HCT116 (cell line): ENCODE data around the gene GRIN3B. TPM values are rescaled to one million over a fixed set of nuclear protein-coding genes. Genes with fewer than 3 reads are reported as not detected.

ENCODE experiments used
- ATAC-seq: fragments of 200-7000 bp; cut with Tn5 transposase; 2 replicates; pipeline ENCODE4 v1.9.1; 2020; ENCODE audit warnings: mild to moderate bottlenecking, moderate library complexity
- BruUV-seq: library from RNA; stranded (reverse); fragments of 400-500 nt; replicated peaks from 2 replicates; lab custom pipeline; 2021; lab: Mats Ljungman, UMichigan
- CTCF ChIA-PET: fragments of 300-600 bp; sonication (Branson Sonifier 250); formaldehyde crosslinking; loops from one replicate; lab custom pipeline; 2021; ENCODE audit warnings: antibody characterized with exemption; lab: Charles Lee
- POLR2A ChIA-PET: fragments of 300-600, 350-600 bp; sonication (Branson Sonifier 250); formaldehyde crosslinking; loops from one replicate; lab custom pipeline; 2021; ENCODE audit warnings: antibody characterized with exemption; lab: Charles Lee
- RAD21 ChIA-PET, 2 experiments: fragments of 300-600 bp; sonication (Branson Sonifier 250); formaldehyde crosslinking; loops; one replicate each; lab custom pipeline; 2023; ENCODE audit warnings: low total read pairs in 2 of 2; ENCODE audit not compliant: uncharacterized antibody in 2 of 2, unreplicated experiment in 2 of 2, low non-redundant PET in 1 of 2; lab: Charles Lee
- DNase-seq: peaks from one replicate; pipeline ENCODE4 v3.0.0-alpha.2; 2010; ENCODE audit warnings: low read depth, low spot score
- H2AFZ ChIP-seq: fragments of 200-600 bp; shearing (Covaris generic), sonication (generic); 2 replicates; pipeline ENCODE4 v1.6.1; 2017; ENCODE audit warnings: low read depth, mixed run types, mixed read lengths, antibody characterized with exemption, low read length; ENCODE audit not compliant: poor library complexity, severe bottlenecking
- H3K27ac ChIP-seq: 2 replicates; pipeline ENCODE4 v1.5.1; 2012; ENCODE audit warnings: low read depth, low read length
- H3K27me3 ChIP-seq: fragments of 200-600 bp; sonication (generic); 2 replicates; pipeline ENCODE4 v1.6.1; 2016; ENCODE audit warnings: mixed run types, low read length, mixed read lengths; ENCODE audit not compliant: insufficient read depth
- H3K36me3 ChIP-seq, 2 experiments: fragments of 200-500 bp in 1 of 2; fragments of 200-600 bp in 1 of 2; sonication (Bioruptor generic) in 1 of 2; sonication (generic) in 1 of 2; 2 replicates each; pipeline versions ENCODE4 v1.5.1 to v1.6.1; 2014 to 2016; ENCODE audit warnings: low read length in 2 of 2, inconsistent platforms in 1 of 2, mixed read lengths in 1 of 2, mixed run types in 1 of 2; ENCODE audit not compliant: insufficient read depth in 2 of 2, control insufficient read depth in 1 of 2
- H3K4me1 ChIP-seq, 2 experiments: fragments of 200-600 bp in 1 of 2; sonication (generic) in 1 of 2; 2 replicates each; pipeline versions ENCODE4 v1.5.1 to v1.6.1; 2012 to 2017; ENCODE audit warnings: low read length in 2 of 2, inconsistent platforms in 1 of 2, mild to moderate bottlenecking in 1 of 2, mixed read lengths in 1 of 2, mixed run types in 1 of 2, moderate library complexity in 1 of 2; ENCODE audit not compliant: insufficient read depth in 2 of 2, control insufficient read depth in 1 of 2
- H3K4me2 ChIP-seq: fragments of 200-600 bp; sonication (generic); 2 replicates; pipeline ENCODE4 v1.6.1; 2017; ENCODE audit warnings: mixed run types, low read length, mixed read lengths
- H3K4me3 ChIP-seq, 2 experiments: fragments of 200-600 bp in 1 of 2; sonication (generic) in 1 of 2; replicated peaks in 1 of 2; 2 replicates each; pipeline ENCODE4 v1.5.1; 2011 to 2016; ENCODE audit warnings: low read length in 2 of 2, control low read depth in 1 of 2, low read depth in 1 of 2, mild to moderate bottlenecking in 1 of 2, mixed read lengths in 1 of 2, mixed run types in 1 of 2
- H3K79me2 ChIP-seq: fragments of 200-600 bp; sonication (generic); 2 replicates; pipeline ENCODE4 v1.6.1; 2017; ENCODE audit warnings: mild to moderate bottlenecking, mixed run types, low read length, moderate library complexity, mixed read lengths; ENCODE audit not compliant: insufficient read depth
- H3K9ac ChIP-seq: fragments of 200-600 bp; sonication (generic); 2 replicates; pipeline ENCODE4 v1.6.1; 2016; ENCODE audit warnings: low read length, mixed read lengths
- H3K9me2 ChIP-seq: fragments of 200-600 bp; sonication (generic), shearing (Covaris generic); 2 replicates; pipeline ENCODE4 v1.6.1; 2017; ENCODE audit warnings: mixed run types, mild to moderate bottlenecking, moderate library complexity; ENCODE audit not compliant: insufficient read depth
- H3K9me3 ChIP-seq, 2 experiments: fragments of 200-500 bp in 1 of 2; fragments of 200-600 bp in 1 of 2; sonication (Bioruptor generic) in 1 of 2; sonication (generic) in 1 of 2; 2 replicates each; pipeline ENCODE4 v1.6.1; 2014 to 2017; ENCODE audit warnings: low read length in 2 of 2, mixed read lengths in 2 of 2, inconsistent platforms in 1 of 2, low read depth in 1 of 2, mild to moderate bottlenecking in 1 of 2, mixed run types in 1 of 2, moderate library complexity in 1 of 2; ENCODE audit not compliant: control insufficient read depth in 1 of 2, insufficient read depth in 1 of 2
- H4K20me1 ChIP-seq: fragments of 200-600 bp; sonication (generic), shearing (Covaris generic); 2 replicates; pipeline ENCODE4 v1.6.1; 2017; ENCODE audit warnings: mixed run types, mild to moderate bottlenecking, moderate library complexity; ENCODE audit not compliant: insufficient read depth
- ATF3 ChIP-seq: IDR thresholded peaks from 2 replicates; pipeline ENCODE4 v1.6.1; 2012
- CBX3 ChIP-seq: IDR thresholded peaks from 2 replicates; pipeline ENCODE4 v1.6.1; 2012; ENCODE audit warnings: low read depth
- CEBPB ChIP-seq: IDR thresholded peaks from 2 replicates; pipeline ENCODE4 v1.6.1; 2012; ENCODE audit warnings: low read depth
- EGR1 ChIP-seq: IDR thresholded peaks from 2 replicates; pipeline ENCODE4 v1.6.1; 2012; ENCODE audit warnings: low read depth
- EZH2phosphoT487 ChIP-seq: fragments of 200-600 bp; IDR thresholded peaks from 2 replicates; pipeline ENCODE4 v1.6.1; 2018; ENCODE audit warnings: antibody characterized with exemption, borderline replicate concordance
- FOSL1 ChIP-seq: IDR thresholded peaks from 2 replicates; pipeline ENCODE4 v1.6.1; 2012; ENCODE audit warnings: low read depth
- MAX ChIP-seq: IDR thresholded peaks from 2 replicates; pipeline ENCODE4 v1.6.1; 2012
- POLR2AphosphoS5 ChIP-seq: IDR thresholded peaks from 2 replicates; pipeline ENCODE4 v1.6.1; 2011; ENCODE audit warnings: mild to moderate bottlenecking, low read depth, low read length, moderate library complexity
- RAD21 ChIP-seq: IDR thresholded peaks from 2 replicates; pipeline ENCODE4 v1.6.1; 2012; ENCODE audit warnings: low read depth, mild to moderate bottlenecking
- REST ChIP-seq: IDR thresholded peaks from 2 replicates; pipeline ENCODE4 v1.6.1; 2012; ENCODE audit warnings: low read depth
- SIN3A ChIP-seq: IDR thresholded peaks from 2 replicates; pipeline ENCODE4 v1.6.1; 2012; ENCODE audit warnings: low read depth
- SP1 ChIP-seq: IDR thresholded peaks from 2 replicates; pipeline ENCODE4 v1.6.1; 2012; ENCODE audit warnings: low read depth
- SRF ChIP-seq: IDR thresholded peaks from 2 replicates; pipeline ENCODE4 v1.6.1; 2012; ENCODE audit warnings: low read depth
- TCF7L2 ChIP-seq: IDR thresholded peaks from 2 replicates; pipeline ENCODE4 v1.7.0; 2011; ENCODE audit warnings: borderline replicate concordance, inconsistent platforms; ENCODE audit not compliant: insufficient read depth, insufficient read length; ENCODE audit errors: extremely low read depth
- YY1 ChIP-seq: IDR thresholded peaks from 2 replicates; pipeline ENCODE4 v1.6.1; 2011; ENCODE audit warnings: low read length, low read depth, moderate library complexity, mild to moderate bottlenecking; ENCODE audit not compliant: insufficient replicate concordance; ENCODE audit errors: extremely low read depth
- ZNF274 ChIP-seq: fragments of 200-500 bp; sonication (Bioruptor generic); IDR thresholded peaks from 2 replicates; pipeline ENCODE4 v1.6.1; 2014; ENCODE audit warnings: mild to moderate bottlenecking, low read depth, low read length, inconsistent platforms
- intact Hi-C: fragments of 100-400 bp; cut with micrococcal nuclease; formaldehyde crosslinking; loops from 2 replicates; pipeline ENCODE4 v1.10.0; 2022
- total RNA-seq: library from RNA; stranded (reverse); gene quantifications from one replicate; pipeline ENCODE4 v1.2.1, GENCODE V29; 2021; ENCODE audit not compliant: unreplicated experiment

Gene GRIN3B
- total RNA-seq, 1 experiment from 2014 or later = 0.69 TPM

GRCh38 chr19:961866-962620 is 38.2 kb upstream of the GRIN3B start:
- POLR2A ChIA-PET = no interaction called here
- Histone ChIP-seq H3K27ac (0 out of 2 replicates have a peak overlapping the region, but pooled peaks have one; percentile 8), H3K4me3 (no peak overlapping the region), H3K27me3 (no peaks in the 10 kb centered on the region), H3K4me2 (peak overlapping the region; percentile 32), H2AFZ (no peak overlapping the region), H3K9me3 (no peaks in the 10 kb centered on the region), H3K9ac (peak overlapping the region; percentile 27; the same call in 1 of the 2 replicates), H4K20me1 (no peaks in the 10 kb centered on the region), H3K9me2 (no peaks in the 10 kb centered on the region), H3K79me2 (no peaks in the 10 kb centered on the region), H3K36me3 (peaks cover 4 to 18% of the 10 kb centered on the region in 2 experiments), H3K4me1 (peaks cover 31 to 53% of the 10 kb centered on the region in 2 experiments)
- intact Hi-C loops = no loop called here
- CTCF ChIA-PET = no interaction called here
- RAD21 ChIA-PET = no interaction called here
- peak; percentile 42; the same call in 1 of the 2 replicates for ATAC-seq
- no TSS peak for BruUV-seq
- TF ChIP-seq CEBPB = no peak
- no peak for TF ChIP-seq FOSL1
- no peak for TF ChIP-seq SIN3A
- TF ChIP-seq ZNF274 = no peak
- no peak for TF ChIP-seq RAD21
- no peak for TF ChIP-seq YY1
- no peak for TF ChIP-seq MAX
- TF ChIP-seq ATF3 = no peak
- TF ChIP-seq TCF7L2 = no peak
- TF ChIP-seq EGR1 = no peak
- TF ChIP-seq SP1 = no peak
- no peak for TF ChIP-seq CBX3
- no peak for TF ChIP-seq POLR2AphosphoS5
- TF ChIP-seq REST = no peak
- TF ChIP-seq SRF = no peak
- no peak for TF ChIP-seq EZH2phosphoT487
- no peak for DNase-seq
